Measurements from ENCODE around the gene TM4SF4.

Gene TM4SF4

DNA sequence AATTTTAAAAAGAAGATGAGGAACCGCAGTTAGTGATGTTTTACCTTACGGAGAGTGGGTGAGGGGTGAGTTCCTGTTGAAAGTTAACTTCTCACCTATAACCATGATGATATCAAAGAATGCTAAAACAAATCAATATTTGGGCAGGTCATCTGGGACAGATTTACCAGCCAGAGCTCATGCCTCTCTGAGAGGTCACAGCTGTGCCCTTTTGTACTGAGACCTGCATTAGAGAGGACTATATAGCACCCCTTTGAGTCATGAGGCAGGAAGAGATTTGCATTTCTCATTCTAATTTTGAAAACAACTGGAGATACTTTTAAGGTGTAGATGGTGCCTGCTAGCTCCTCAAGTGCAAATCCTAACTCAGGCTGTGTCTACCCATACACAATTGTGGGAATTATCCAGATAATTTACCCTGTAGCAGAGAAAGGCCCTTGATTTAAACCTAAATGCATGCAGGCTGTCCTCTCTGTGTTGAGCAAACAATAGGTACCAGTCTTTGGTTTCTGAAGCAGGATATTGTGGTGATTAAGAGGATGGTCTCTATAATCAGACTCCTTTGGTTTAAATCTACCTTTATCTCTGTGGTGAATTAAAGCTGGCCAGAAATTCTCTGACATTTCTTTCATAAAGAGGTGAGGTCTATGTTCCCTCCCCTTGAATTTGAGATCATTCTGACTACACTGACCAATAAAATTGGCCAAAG lies 5.8 kb upstream of the TM4SF4 start:
- TF ChIP-seq, protein P1, sequence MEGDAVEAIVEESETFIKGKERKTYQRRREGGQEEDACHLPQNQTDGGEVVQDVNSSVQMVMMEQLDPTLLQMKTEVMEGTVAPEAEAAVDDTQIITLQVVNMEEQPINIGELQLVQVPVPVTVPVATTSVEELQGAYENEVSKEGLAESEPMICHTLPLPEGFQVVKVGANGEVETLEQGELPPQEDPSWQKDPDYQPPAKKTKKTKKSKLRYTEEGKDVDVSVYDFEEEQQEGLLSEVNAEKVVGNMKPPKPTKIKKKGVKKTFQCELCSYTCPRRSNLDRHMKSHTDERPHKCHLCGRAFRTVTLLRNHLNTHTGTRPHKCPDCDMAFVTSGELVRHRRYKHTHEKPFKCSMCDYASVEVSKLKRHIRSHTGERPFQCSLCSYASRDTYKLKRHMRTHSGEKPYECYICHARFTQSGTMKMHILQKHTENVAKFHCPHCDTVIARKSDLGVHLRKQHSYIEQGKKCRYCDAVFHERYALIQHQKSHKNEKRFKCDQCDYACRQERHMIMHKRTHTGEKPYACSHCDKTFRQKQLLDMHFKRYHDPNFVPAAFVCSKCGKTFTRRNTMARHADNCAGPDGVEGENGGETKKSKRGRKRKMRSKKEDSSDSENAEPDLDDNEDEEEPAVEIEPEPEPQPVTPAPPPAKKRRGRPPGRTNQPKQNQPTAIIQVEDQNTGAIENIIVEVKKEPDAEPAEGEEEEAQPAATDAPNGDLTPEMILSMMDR (conservative IDR thresholded peaks at IDR 0.05; ENCODE audit: low read depth, low read length), result no peak
- no peak overlapping the region for H3K4me3 ChIP-seq (ENCODE audit: low read depth, low read length)
- peak; percentile 51 for DNase-seq (ENCODE audit: low read depth)

- no peak for DNase-seq (ENCODE audit: low read depth)
- no peak overlapping the region for H3K4me3 ChIP-seq (ENCODE audit: low read depth, low read length)
- TF ChIP-seq, protein P1 (conservative IDR thresholded peaks at IDR 0.05; ENCODE audit: low read depth, low read length), result no peak
These were observed 4.1 kb upstream of the TM4SF4 start for GRCh38 chr3:149470381-149470780.

DNA sequence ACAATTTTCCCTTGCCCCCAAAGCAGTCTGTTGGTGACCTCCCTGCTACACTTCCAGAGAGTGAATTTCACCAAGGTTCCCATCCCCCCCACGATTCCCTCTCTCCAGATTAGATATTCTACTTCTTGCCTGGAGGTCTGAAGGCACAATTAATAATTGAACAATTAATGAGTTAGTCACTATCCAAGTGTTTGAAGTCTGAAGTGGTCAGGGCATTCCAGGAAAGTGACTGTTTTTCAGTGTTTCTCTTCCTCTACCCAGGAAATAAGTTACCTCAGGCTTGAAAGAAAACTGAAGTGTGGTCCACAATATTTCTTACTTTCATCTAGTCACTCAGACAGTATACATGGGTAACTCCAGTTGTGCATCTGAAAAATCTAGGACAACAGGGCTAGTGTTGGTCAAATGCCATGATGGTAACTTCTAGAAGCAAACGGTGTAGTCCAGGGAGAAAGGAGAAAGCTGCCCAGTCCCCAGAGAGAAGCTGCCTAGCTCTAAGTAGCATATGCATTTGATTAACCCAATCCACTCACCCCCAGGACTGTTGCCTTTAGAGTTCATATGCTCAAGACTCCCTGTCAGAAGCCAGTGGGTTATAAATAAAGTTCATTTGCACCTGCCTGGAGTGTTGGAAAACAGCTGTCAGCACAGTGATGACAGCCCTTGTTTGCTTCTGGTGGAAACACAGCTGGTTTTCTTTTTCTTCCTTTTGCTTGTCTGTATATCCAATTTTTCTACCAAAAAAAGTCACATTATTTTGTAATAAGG lies 2.3 kb upstream of the TM4SF4 start:
- TF ChIP-seq, protein P1 (conservative IDR thresholded peaks at IDR 0.05; ENCODE audit: low read depth, low read length), result no peak
- peak; percentile 60 for DNase-seq (ENCODE audit: low read depth)
- no peak overlapping the region for H3K4me3 ChIP-seq (ENCODE audit: low read depth, low read length)

- DNase-seq (ENCODE audit: low read depth), result peak; percentile 82
- TF ChIP-seq, protein P1 (conservative IDR thresholded peaks at IDR 0.05; ENCODE audit: low read depth, low read length), result no peak
These were observed 894 bp upstream of the TM4SF4 start for GRCh38 chr3:149473357-149474249.

GRCh38 chr3:149475451-149476060 lies 1.1 kb downstream of the TM4SF4 start:
- TF ChIP-seq, protein P1 (conservative IDR thresholded peaks at IDR 0.05; ENCODE audit: low read depth, low read length), result no peak
- no peak for DNase-seq (ENCODE audit: low read depth)
- H3K4me3 ChIP-seq (ENCODE audit: low read depth, low read length), result no peak overlapping the region

More at GRCh38 chr3:149473357-149474249, 894 bp upstream of the TM4SF4 start:
- H3K4me3 ChIP-seq (ENCODE audit: low read depth, low read length), result no peak overlapping the region

DNA sequence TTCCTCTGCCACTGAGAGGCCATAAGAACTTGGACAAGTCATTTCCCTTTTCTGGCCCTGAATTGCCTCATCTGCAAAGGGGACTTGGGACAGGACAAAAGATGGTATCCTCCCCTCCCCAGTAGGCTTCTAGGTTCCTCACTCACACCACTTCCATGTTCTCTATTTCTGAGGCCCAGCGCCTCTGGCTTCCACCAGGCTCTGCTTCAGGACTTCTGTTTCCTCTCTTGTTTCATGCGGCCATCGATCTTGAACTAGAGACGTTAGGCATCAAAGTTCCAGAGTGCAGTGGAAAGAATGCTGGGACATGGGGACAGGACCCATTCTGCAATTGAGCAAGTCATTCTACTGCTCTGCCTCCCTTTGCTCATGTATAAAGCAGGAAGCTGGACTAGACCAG lies 1.7 kb downstream of the TM4SF4 start:
- no peak overlapping the region for H3K4me3 ChIP-seq (ENCODE audit: low read depth, low read length)
- DNase-seq (ENCODE audit: low read depth), result no peak
- TF ChIP-seq, protein P1 (conservative IDR thresholded peaks at IDR 0.05; ENCODE audit: low read depth, low read length), result no peak

Measured in choroid plexus epithelial cell (primary cell).